Upper lobe of right lung (tissue), 1 donor: Measurements from ENCODE around the gene WNK2. TPM values are rescaled to one million over a fixed set of nuclear protein-coding genes. Genes with fewer than 3 reads are reported as not detected.

Experiments
- ATAC-seq: fragments of 200-7000 bp; cut with Tn5 transposase; one replicate; pipeline ENCODE4 v1.9.1; 2020; ENCODE audit warnings: mild to moderate bottlenecking, moderate library complexity
- DNase-seq: peaks from one replicate; pipeline ENCODE4 v3.0.0-alpha.2; 2020
- H3K27ac ChIP-seq: fragments of 200-600 bp; one replicate; pipeline ENCODE4 v1.8.0; 2022
- H3K27me3 ChIP-seq: fragments of 200-600 bp; one replicate; pipeline ENCODE4 v1.8.0; 2022; ENCODE audit warnings: mild to moderate bottlenecking
- H3K36me3 ChIP-seq: fragments of 200-600 bp; one replicate; pipeline ENCODE4 v1.8.0; 2022
- H3K4me1 ChIP-seq: fragments of 200-600 bp; one replicate; pipeline ENCODE4 v1.8.0; 2022
- H3K4me3 ChIP-seq: fragments of 200-600 bp; one replicate; pipeline ENCODE4 v1.8.0; 2022; ENCODE audit warnings: mild to moderate bottlenecking
- H3K9me3 ChIP-seq: fragments of 200-600 bp; one replicate; pipeline ENCODE4 v1.8.0; 2022
- CTCF ChIP-seq: fragments of 200-600 bp; IDR thresholded peaks from one replicate; pipeline ENCODE4 v1.8.0; 2022; ENCODE audit warnings: antibody characterized with exemption
- intact Hi-C: fragments of 100-400 bp; cut with DNase I; formaldehyde crosslinking; loops from one replicate; pipeline ENCODE4 v1.11.0; 2022
- total RNA-seq: library from RNA; stranded (reverse); fragmentation: NEBNext Ultra II Directional; extraction: Animal tissue kit (Norgen Biotek cat#: 25700); gene quantifications from one replicate; pipeline ENCODE4 v1.2.1, GENCODE V29; 2021
- donor health status: DM: no; HTN: yes; CAD: no; lungs with severe emphysema.

The WNK2 gene
- total RNA-seq, 1 donor from 2014 or later: 0.35 TPM

GRCh38 chr9:93167838-93168237 is 16.1 kb upstream of the WNK2 start:
- no peak for TF ChIP-seq CTCF
- Histone ChIP-seq H3K9me3 (no peaks in the 10 kb centered on the region), H3K36me3 (no peaks in the 10 kb centered on the region), H3K4me3 (no peak overlapping the region), H3K27ac (no peak overlapping the region), H3K27me3 (no peaks in the 10 kb centered on the region), H3K4me1 (no peaks in the 10 kb centered on the region)
- ATAC-seq (no peak), DNase-seq (no peak)
- intact Hi-C loops: no loop called here

GRCh38 chr9:93168581-93168980 is 15.4 kb upstream of the WNK2 start:
- Histone ChIP-seq H3K9me3 (no peaks in the 10 kb centered on the region), H3K36me3 (no peaks in the 10 kb centered on the region), H3K27ac (no peak overlapping the region), H3K27me3 (no peaks in the 10 kb centered on the region), H3K4me1 (peaks cover 3% of the 10 kb centered on the region), H3K4me3 (no peak overlapping the region)
- intact Hi-C loops: no loop called here
- DNase-seq (no peak), ATAC-seq (no peak)
- no peak for TF ChIP-seq CTCF

GRCh38 chr9:93169444-93169843 is 14.5 kb upstream of the WNK2 start:
- peaks cover 8% of the 10 kb centered on the region for H3K4me1 ChIP-seq
- H3K4me3 ChIP-seq: no peak overlapping the region
- intact Hi-C loops: no loop called here
- H3K27me3 ChIP-seq: no peaks in the 10 kb centered on the region
- no peaks in the 10 kb centered on the region for H3K36me3 ChIP-seq
- no peaks in the 10 kb centered on the region for H3K9me3 ChIP-seq
- TF ChIP-seq CTCF: no peak
- ATAC-seq (no peak), DNase-seq (no peak)
- H3K27ac ChIP-seq: no peak overlapping the region

- Histone ChIP-seq H3K9me3 (no peaks in the 10 kb centered on the region), H3K27ac (no peak overlapping the region), H3K4me1 (peaks cover 8% of the 10 kb centered on the region), H3K36me3 (no peaks in the 10 kb centered on the region), H3K4me3 (no peak overlapping the region), H3K27me3 (no peaks in the 10 kb centered on the region)
- TF ChIP-seq CTCF: no peak
- DNase-seq: no peak
- no peak for ATAC-seq
- intact Hi-C loops: no loop called here
These were observed 13.4 kb upstream of the WNK2 start for GRCh38 chr9:93170571-93170970.

GRCh38 chr9:93171261-93171990 is 12.5 kb upstream of the WNK2 start:
- H3K36me3 ChIP-seq: no peaks in the 10 kb centered on the region
- no peak overlapping the region for H3K4me3 ChIP-seq
- intact Hi-C loops: no loop called here
- no peak for TF ChIP-seq CTCF
- no peaks in the 10 kb centered on the region for H3K27me3 ChIP-seq
- DNase-seq (no peak), ATAC-seq (no peak)
- no peaks in the 10 kb centered on the region for H3K9me3 ChIP-seq
- no peak overlapping the region for H3K27ac ChIP-seq
- H3K4me1 ChIP-seq: peaks cover 8% of the 10 kb centered on the region
